Activated CD4-positive, alpha-beta T cell treated with anti-CD3 and anti-CD28 coated beads for 1 hour (primary cell): ENCODE results near the gene EZH2.

Source experiments
- DNase-seq: peaks from one replicate; pipeline ENCODE4 v3.0.0-alpha.2; 2020

Gene EZH2

DNA sequence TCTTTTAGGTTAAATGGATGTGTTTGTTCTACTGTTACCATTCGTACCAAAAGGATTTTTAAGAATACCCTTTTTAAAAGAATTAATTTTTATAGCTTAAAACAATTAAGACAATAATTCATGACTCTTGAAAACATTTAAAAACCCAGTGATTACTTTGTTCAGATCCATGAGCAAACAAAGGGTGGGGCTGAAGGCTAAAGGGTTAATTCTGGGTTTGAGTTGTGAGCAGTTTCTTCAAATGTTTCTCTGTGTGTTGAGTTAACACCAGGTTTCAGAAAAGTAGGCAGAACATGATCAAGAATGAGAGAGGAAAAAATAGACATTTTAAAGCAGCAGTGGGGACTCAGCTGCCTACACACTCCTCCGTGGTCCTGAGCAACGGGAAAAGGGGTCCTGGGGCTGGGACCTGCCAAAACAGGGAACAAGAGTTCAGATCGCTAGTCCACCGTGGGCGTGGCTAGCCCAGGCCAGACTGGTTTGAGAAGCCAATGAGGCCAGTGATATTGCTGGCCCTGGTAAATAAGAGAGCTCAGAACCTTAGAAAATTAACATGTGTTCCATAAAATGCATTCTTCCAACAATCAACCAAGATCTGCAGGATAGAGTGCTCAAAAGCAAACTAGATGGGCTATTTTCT lies 14.9 kb upstream of the EZH2 start:
- no peak for DNase-seq

GRCh38 chr7:148894591-148894990 lies 10.5 kb upstream of the EZH2 start:
- no peak for DNase-seq

- DNase-seq = no peak
These were observed 9.0 kb upstream of the EZH2 start for GRCh38 chr7:148893071-148893470.

- no peak for DNase-seq
These were observed 4.2 kb upstream of the EZH2 start for GRCh38 chr7:148888300-148888699.

GRCh38 chr7:148886844-148887243 lies 2.8 kb upstream of the EZH2 start:
- no peak for DNase-seq

DNA sequence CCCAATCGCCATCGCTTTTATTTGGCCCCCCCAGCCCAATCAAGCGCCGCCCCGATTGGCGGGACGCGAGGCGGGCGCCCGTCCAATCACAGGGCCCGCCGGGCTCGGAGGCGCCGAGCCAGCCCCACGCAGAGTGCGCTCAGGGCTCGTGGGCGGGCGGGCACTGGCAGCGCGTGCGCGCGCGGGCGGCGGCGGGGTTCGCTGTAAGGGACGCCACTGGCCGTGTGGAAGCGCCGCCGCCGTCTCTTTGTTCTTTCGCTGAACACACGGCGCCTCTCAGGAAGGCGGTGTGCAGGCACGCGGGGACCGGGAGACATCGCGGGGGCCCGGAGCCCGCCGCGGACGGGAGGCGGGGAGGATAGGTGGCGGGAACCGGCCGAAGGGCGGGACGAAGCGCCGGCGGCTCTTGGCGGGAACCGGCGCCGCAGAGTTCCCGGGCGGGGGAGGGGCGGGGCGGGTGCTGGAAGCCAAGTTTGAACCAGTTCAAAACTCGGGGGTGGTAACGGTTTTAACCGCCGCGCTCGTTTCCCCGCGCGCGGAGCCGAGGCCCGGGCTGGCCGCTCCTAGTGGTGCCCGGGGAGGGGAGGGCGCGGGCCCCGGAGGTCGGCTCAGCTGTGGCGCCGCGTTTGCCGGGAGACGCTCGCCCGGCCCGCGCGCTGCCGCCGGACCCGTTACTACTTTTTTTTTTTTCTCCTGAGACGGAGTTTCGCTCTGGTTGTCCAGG lies 370 bp upstream of the EZH2 start:
- peak; percentile 89 for DNase-seq

DNA sequence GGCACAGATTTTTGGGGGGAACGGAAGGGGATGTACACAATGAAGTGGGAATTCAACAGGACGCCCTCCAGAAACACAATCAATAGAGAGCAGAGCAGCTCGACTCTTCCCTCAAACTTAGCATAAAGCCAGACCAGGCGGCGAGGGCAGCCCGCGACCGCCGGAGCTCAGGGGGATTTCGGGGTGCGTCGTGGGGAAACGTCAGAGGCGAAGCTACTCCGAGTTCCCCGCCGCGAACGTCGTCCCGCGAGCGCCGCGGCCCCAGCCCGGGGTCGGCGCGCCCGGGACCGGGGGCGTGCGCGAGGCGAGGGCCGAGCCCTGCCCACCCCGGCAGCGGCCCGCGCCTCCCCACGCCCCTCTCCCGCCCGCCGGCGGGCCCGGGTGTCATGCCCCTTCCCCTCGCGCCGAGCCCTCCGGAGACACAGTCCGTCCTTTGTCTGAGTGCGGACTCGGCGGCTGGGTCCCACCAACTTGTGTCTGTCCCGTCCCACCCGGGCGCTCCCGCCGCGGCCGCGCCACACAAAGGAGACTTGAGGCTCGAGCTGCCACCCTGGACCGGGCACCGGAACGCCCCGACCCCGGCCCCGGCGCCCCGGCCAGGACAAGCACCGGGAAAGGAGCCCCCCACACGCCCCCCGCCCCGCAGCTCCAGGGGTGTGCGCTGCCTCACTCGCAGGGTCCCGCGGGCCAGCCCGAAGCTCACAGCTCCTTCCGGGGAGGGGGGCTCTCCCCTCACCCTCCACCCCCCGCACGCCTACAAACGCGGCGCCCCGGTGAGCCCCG lies 634 bp downstream of the EZH2 start:
- DNase-seq = peak; percentile 37

- DNase-seq = no peak
These were observed 1.2 kb downstream of the EZH2 start for GRCh38 chr7:148882841-148883265.

DNA sequence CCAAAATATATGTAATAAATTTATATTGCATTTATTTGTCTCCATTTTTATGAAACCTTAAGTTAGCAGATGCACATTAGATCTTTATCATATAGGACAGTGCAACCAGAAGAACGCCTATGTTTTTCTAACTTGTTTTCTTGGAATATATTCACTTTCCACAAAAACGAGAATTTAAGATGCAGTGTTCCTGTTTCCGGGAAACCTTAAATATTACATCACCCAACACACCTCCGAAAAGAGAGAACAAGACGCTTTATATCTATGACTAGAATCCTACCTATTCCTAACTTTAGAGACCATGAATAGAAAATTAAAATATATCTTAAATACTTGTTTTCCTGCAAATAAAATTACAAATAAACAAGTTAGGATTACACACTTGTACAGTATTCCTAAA lies 1.9 kb downstream of the EZH2 start:
- DNase-seq = no peak

GRCh38 chr7:148878317-148878716 lies 5.8 kb downstream of the EZH2 start:
- DNase-seq = no peak

- no peak for DNase-seq
These were observed 6.6 kb downstream of the EZH2 start for GRCh38 chr7:148877517-148877916.

GRCh38 chr7:148872188-148872587 lies 11.9 kb downstream of the EZH2 start:
- DNase-seq = no peak

DNA sequence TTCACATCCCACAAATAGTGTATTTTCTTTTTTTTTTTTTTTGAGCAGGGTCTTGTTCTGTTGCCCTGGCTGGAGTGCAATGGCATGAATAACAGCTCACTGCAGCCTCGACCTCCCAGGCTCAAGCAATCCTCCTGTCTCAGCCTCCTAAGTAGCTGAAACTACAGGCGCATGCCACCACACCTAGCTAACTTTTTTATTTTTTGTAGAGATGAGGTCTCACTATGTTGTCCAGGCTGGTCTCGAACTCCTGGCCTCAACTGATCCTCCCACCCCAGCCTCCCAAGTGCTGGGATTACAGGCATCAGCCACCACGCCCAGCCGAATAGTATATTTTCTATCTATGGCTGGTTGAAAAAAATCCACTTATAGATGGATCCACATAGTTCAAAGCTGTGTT lies 12.5 kb downstream of the EZH2 start:
- DNase-seq = no peak

- DNase-seq = no peak
These were observed 13.1 kb downstream of the EZH2 start for GRCh38 chr7:148871030-148871429.

- DNase-seq = no peak
These were observed 15.8 kb downstream of the EZH2 start for GRCh38 chr7:148868378-148868674.

- DNase-seq = no peak
These were observed 16.3 kb downstream of the EZH2 start for GRCh38 chr7:148867596-148868377.

DNA sequence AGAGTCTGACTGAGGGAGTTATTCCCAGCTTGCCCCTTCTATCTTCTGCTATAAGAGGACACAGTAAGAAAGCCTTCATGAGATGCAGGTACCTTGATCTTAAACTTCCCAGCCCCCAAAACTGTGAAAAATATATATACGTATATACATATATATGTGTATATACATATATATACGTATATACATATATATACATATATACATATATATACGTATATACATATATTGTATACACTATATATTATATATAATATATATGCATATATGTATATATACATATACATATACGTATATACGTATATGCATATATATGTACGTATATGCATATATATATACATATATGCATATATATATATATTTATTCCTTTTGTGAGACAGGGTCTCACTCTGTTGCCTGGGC lies 17.7 kb downstream of the EZH2 start:
- no peak for DNase-seq

DNA sequence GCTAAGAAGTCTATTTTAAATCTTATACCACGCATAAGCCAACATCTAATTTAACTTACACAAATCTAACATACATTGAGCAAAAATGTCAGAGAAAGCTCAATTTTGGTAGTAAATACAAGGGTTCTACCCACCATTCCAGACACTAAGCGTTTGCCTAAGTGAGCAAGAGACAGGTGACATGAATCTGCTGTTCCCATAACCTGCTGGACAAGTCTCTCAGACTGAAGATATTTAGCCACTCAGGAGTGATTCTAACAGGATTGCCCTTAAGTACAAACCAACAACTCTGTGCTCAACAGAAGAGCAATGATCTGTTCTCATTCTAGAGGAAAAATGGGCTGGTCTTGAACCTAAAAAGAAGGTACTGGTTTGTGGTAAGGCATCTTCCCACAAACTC lies 18.8 kb downstream of the EZH2 start:
- no peak for DNase-seq

DNA sequence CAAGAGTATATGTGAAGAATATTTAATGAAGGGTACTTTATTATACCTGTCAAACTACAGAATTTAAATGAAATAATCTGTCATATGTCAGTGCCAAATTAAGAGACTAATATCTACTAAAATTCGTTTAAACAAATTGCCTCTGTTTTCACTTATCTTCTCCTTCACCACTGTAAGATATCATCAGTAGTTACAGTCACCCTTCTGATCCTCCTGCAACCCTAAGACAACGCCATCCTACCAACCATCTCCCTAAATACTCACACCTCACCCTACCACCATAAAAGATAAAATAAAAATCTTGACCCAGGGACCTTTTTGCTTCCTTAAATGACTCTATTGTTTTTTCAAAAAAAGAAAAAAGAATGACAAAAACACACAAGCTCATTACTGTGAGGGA lies 20.8 kb downstream of the EZH2 start:
- no peak for DNase-seq

GRCh38 chr7:148862481-148862880 lies 21.6 kb downstream of the EZH2 start:
- DNase-seq = no peak

- no peak for DNase-seq
These were observed 25.6 kb downstream of the EZH2 start for GRCh38 chr7:148858489-148858888.

DNA sequence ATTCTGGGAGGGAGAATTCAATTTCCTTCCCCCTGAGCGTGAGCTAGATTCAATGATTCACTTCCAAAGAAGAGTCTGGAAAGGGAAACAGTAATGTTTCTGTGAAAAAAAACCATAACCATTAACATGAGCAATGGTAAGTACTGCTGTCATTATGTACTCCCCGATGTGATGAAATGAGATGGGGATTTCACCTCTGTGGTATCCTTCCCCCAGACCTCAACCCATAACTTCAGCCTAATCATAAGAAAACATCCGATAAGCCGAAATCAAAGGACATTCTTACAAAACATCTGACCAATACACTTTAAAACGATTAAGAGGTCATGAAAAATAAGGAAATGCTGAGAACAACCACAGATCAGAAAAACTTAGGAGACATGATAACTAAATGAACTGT lies 27.2 kb downstream of the EZH2 start:
- DNase-seq = no peak

- no peak for DNase-seq
These were observed 27.6 kb downstream of the EZH2 start for GRCh38 chr7:148856578-148856881.

DNA sequence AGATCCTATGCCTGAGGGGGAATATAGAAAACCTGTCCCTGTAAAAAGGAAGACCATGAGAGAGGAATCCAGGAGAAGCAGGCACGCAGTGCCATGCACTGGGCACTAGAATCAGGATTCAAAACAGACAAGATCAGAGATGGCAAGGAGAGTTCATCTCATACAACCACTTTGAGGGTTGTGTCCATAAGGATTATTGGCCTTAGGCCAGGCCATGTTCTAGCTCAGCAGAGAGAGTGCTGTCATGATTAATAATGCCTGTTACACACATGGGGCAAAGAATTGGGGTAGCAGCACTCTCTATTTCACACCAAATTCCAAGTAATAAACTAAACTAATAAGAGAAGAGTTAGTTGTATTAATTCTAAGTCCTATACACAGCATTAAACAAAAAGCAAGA lies 29.1 kb downstream of the EZH2 start:
- DNase-seq = no peak
